Stimulated activated CD4-positive, alpha-beta T cell treated with anti-CD3 and anti-CD28 coated beads, Interleukin-15, amount 100 ng/mL, for 24 hours (primary cell): Measurements from ENCODE around the gene ESRRA.
"Not testable (repeated sequence)": the region's sequence is repeated elsewhere in the genome, so short reads cannot be mapped to it uniquely, and the experiment has no call there.

Experiments used
- DNase-seq: peaks from one replicate; pipeline ENCODE4 v3.0.0-alpha.2; 2020

Gene ESRRA

GRCh38 chr11:64292460-64293254 is 12.7 kb upstream of the ESRRA start:
- no peak for DNase-seq

GRCh38 chr11:64294774-64295173 is 10.6 kb upstream of the ESRRA start:
- no peak for DNase-seq

GRCh38 chr11:64295760-64296159 is 9.6 kb upstream of the ESRRA start:
- no peak for DNase-seq

- DNase-seq: no peak
These were observed 9.1 kb upstream of the ESRRA start for GRCh38 chr11:64296236-64296635.

GRCh38 chr11:64296830-64297698 is 8.3 kb upstream of the ESRRA start:
- DNase-seq: no peak

DNA sequence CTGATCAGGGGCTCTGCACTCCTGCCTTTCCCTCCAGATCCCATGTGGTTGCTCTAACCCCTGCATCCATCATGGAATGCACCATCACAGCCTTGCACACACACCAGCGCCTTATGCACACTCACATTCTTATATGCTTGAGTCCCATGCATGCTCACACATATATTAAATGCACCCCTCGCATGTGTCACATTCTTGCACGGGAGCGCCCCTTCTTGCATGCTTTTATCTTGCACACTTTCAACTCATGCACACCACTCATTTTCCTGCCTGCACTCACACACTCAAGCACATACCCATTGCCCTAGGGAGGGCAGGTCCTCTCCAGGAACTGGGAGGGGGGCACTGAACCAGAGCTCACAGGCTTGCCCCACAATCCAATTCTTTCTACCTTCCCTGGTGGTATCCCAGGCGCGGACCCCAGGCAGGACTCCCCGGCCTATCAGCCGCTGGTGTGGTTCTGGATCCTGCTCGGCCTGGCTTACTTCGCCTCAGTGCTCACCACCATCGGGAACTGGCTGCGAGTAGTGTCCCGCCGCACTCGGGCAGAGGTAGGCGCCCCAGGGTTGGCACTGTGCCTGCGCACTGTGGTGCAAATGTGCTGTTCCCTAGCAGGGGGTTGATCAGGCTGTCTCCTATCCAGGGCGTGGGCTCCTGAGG is 7.5 kb upstream of the ESRRA start:
- DNase-seq: no peak

GRCh38 chr11:64298966-64299846 is 6.1 kb upstream of the ESRRA start:
- no peak for DNase-seq

DNA sequence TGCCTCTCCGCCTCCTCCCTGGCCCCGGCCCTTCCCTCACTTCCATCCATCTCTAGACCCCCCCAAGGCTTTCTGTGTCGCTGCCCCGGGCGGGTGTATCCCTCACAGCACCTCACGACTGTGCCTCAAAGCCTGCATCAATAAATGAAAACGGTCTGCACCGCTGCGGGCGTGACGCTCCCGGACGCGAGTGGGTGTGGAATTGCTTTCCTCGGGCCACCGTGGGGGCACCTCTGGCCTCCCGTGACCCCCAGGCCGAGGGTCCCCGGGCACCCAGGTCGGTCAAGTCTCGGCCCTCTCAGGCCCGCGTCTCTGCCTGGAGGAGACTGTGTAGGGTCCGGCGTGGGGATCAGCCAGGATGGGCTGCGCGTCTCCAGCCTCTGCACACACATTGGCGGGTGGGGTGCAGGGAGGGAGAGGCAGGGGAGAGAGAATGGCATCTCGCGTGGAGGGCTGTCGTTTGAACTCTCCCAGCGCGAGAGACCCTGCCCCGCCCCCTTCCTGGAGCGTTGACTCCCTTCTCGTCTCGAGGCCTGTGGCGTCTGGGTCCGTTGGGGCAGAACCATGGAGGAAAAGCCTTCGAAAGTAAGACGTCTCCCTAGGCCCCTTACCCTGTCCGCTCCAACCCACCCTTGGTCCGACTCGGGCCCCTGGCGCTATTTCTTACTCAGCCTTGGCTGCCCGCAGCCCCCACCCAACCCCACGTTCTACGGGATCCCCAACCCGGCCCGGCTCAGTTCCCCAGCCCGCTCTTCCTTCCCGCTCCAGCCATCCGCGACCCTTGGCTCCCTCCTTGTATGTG is 5.3 kb upstream of the ESRRA start, which contains the start of gene CATSPERZ:
Gene CATSPERZ (plus strand): TSS at position 512 of the 802 bp plus-strand sequence. CDS start 53 bp downstream, at position 565.
- no peak for DNase-seq

DNA sequence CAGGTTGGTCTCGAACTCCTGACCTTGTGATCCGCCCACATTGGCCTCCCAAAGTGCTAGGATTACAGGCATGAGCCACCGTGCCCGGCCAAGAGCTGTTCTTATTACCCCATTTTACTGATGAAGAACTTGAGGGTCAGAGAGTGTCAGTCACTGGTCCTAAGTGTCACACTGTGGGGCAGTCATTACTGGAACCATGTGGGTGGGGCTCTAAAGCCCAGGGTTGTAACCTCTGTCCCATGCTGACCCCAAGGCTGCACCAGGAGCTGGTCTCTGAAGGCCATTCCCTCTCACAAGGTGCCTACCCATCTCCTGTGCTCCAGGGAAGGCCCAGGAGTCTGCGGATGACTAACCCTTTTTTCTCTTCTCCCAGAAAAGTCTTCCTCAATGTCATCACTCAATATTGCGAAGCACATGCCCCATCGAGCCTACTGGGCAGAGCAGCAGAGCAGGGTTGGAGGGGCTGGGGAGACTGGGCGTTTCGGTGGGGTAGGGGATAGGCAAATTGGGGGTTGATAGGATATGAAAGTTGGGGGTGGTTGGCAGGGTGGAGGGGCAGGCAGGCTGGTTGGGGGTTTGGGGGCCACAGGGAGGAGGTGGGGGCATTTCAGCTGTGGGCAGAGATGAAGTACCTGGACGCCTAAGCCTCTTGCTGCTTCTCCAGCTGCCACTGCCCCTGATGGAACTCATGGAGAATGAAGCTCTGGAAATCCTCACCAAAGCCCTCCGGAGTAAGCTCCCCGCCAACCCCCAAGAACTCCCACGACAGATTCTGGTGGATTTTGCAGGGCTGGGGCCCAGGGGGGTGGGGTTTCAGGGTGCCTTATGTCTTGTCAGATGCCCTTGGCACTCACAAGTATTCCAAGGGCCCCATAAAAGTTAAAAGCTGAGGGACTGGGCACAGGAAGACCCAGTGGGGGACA is 2.0 kb upstream of the ESRRA start:
- no peak for DNase-seq

- no peak for DNase-seq
These were observed 1.4 kb upstream of the ESRRA start for GRCh38 chr11:64304032-64304315.

- DNase-seq: peak; percentile 98
These were observed 830 bp upstream of the ESRRA start for GRCh38 chr11:64304316-64305072.

DNA sequence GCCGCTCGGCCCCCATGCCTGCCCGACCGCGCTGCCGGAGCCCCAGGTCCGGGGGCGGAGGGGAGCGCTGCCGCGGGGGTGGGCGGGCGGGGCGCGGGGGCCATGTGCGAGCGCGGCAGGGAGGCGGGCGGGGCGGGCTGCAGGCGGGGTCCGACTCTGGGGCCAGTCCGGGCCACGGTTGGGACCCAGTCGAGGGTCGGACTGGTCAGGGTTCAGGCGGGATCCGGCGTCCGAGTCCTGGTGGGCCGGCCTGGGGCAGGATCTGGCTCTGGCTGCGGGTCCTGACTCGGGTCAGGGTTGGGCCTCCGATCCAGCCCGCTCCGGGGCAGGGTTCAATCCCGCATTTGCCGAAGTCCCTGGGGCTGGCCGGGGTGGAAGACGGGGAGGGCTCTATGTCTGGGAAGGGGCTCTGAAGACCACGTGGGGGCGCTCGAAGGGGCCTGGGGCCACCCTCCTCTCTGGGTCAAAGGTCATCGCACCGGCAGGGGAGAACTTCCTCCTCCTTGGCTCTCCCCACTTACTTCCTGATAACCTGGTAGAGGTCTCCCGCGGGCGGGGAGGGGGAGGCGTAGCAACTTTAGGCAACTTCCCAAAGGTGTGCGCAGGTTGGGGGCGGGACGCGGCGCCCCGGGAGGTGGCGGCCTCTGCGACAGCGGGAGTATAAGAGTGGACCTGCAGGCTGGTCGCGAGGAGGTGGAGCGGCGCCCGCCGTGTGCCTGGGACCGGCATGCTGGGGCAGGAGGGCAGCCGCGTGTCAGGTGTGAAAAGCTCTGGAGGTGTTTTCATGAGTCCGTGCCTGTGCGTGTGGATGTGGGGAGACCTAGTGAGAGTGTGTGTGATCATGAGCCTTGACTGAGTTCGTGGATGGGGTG is 603 bp downstream of the ESRRA start:
- peak; percentile 83 for DNase-seq

- no peak for DNase-seq
These were observed 1.2 kb downstream of the ESRRA start for GRCh38 chr11:64306563-64306875.

- DNase-seq: no peak
These were observed 1.7 kb downstream of the ESRRA start for GRCh38 chr11:64306876-64307622.

DNA sequence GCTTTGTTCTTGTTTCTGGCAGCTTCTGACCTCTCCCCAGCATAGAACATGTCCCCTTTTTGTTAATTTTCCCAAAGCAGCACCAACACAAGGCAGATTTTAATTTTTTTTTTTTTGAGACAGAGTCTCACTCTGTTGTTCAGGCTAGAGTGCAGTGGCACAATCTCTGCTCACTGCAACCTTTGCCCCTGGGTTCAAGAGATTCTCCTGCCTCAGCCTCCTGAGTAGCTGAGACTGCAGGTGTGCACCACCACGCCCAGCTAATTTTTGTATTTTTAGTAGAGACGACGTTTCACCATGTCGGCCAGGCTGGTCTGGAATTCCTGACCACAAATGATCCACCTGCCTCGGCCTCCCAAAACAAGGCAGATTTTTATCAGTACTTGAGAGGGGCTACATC is 2.5 kb downstream of the ESRRA start:
- not testable (repeated sequence) for DNase-seq

DNA sequence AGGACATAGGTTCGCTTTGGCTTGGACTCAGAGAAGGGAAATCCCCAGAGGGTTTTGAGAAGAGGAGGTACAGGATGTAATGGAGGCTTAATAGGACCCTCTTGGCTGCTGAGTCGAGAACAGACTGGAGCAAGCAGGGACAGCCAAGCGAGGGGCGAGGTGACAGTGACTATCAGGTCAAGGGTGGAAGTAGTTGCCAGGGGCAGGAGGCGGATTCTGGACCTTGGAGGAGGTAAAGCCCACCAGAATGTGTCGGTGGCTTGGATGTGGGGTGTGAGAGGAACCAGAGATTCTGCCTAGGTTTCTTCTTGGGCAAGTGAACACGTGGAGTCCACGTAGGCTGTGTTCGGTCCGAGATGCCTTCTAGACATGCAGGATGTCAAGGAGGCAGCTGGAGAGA is 7.6 kb downstream of the ESRRA start:
- no peak for DNase-seq

- DNase-seq: no peak
These were observed 8.3 kb downstream of the ESRRA start for GRCh38 chr11:64313491-64314145.
